Subcutaneous abdominal adipose tissue (tissue), 5 donors: ENCODE data around the gene SIRPB2.

ENCODE experiments used
- H3K27ac ChIP-seq: one replicate; pipeline ENCODE4 v1.7.0; 2013; ENCODE audit warnings: low read depth, mild to moderate bottlenecking, inconsistent platforms, low read length, moderate library complexity
- H3K27me3 ChIP-seq, 5 donors: one replicate each; pipeline ENCODE4 v1.7.0; 2013; ENCODE audit warnings: low read length in 5 of 5, inconsistent platforms in 1 of 5; ENCODE audit not compliant: control insufficient read depth in 5 of 5, insufficient read depth in 4 of 5
- H3K36me3 ChIP-seq, 5 donors: one replicate each; pipeline ENCODE4 v1.7.0; 2013; ENCODE audit warnings: low read length in 5 of 5; ENCODE audit not compliant: control insufficient read depth in 5 of 5, insufficient read depth in 5 of 5
- H3K4me1 ChIP-seq, 5 donors: one replicate each; pipeline ENCODE4 v1.7.0; 2013; ENCODE audit warnings: low read length in 5 of 5, mild to moderate bottlenecking in 3 of 5, moderate library complexity in 1 of 5; ENCODE audit not compliant: control insufficient read depth in 5 of 5, insufficient read depth in 5 of 5
- H3K4me3 ChIP-seq, 5 donors: one replicate each; pipeline ENCODE4 v1.7.0; 2013; ENCODE audit warnings: low read length in 5 of 5, low read depth in 1 of 5
- H3K9ac ChIP-seq, 5 donors: one replicate each; pipeline ENCODE4 v1.7.0; 2013; ENCODE audit warnings: low read length in 5 of 5, mild to moderate bottlenecking in 4 of 5, moderate library complexity in 3 of 5
- H3K9me3 ChIP-seq, 5 donors: one replicate each; pipeline ENCODE4 v1.7.0; 2013; ENCODE audit warnings: low read length in 5 of 5; ENCODE audit not compliant: control insufficient read depth in 5 of 5
- donor health status: healthy.
- donor health status: healthy.
- donor health status: healthy.
- donor health status: healthy.
- donor health status: healthy.

SIRPB2 gene

DNA sequence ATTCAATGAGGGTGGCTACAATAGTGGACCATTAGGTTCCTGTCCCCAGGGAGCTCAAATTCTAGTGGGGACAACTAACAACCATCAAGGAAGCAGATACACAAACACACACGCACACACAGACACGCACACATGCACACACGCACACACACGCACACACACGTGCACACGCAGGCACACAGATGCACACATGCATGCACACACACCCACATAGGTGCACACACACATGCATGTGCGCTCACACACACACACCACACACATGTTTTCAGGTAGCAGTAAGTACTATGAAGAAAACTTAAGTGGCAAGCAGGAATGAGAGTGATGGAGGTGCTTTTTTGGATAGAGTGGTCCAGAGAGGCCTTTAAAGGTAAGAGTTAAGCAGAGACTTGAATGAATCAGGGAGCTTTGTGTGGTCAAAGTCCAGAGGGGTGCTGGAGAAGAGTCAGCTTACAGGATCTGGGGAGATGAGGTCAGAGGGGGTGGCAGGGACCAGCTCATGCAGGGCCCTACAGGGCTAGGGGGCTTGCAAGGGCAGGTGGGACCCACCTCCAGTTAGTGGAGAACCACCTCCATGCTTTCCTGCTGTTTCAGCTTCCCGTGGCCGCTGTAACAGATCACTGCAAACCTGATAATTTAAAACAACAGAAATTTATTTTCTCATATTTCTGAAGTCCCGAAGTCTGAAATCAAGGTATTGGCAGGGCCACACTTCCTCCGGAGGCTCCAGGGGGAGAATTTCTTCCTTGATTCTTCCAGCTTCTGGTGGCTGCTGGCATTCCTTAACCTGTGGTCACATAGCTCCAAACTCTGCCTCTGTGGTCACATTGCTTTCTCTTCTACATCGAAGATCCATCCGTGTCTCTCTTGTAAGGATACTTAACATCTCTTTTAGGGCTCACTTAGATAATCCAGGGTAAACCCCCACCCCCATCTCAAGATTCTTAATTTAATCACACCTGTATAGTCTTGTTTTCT is 17.7 kb downstream of the SIRPB2 start:
- peaks cover 0 to 7% (median 0%) of the 10 kb centered on the region in 5 donors for H3K36me3 ChIP-seq
- no peak overlapping the region for H3K4me3 ChIP-seq
- H3K27ac ChIP-seq, result no peak overlapping the region
- no peaks in the 10 kb centered on the region for H3K9me3 ChIP-seq
- peaks cover 4 to 20% (median 13%) of the 10 kb centered on the region in 5 donors for H3K4me1 ChIP-seq
- H3K27me3 ChIP-seq, result no peaks in the 10 kb centered on the region
- no peak overlapping the region for H3K9ac ChIP-seq

DNA sequence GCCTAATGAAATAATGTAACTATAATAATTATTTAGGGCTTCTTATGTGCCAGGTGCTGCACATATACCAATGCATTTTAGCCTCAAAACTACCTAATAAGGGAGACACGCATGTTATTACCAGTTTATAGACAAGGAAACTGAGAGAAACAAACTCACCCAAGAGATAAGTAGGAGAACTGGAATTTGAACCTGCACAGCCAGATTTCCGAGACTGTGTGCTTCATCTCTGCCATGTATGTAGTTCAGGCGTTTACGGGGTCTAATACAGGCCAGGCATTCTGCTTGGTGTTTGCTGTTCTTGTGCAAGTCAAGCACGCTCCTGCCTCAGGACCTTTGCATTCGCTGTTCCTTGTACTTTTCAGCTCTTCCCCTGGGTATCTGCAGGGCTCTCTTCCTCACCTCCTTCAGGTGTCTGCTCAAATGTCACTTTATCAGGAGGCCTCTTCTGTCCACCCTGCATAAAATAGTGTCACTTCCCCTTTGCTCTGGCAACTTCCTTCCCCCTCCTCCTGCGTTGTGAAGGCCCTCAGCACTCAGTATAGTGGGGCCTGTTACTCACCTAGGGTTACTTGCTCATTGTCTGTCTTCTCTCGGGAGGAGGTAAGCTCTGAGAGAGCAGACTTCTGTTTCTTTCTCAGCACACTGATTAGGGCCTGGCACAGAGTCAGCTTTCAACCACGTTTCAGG is 18.5 kb downstream of the SIRPB2 start:
- H3K36me3 ChIP-seq, result no peaks in the 10 kb centered on the region
- no peak overlapping the region for H3K27ac ChIP-seq
- peaks cover 4 to 23% (median 14%) of the 10 kb centered on the region in 5 donors for H3K4me1 ChIP-seq
- H3K9ac ChIP-seq, result no peak overlapping the region
- H3K27me3 ChIP-seq, result no peaks in the 10 kb centered on the region
- H3K9me3 ChIP-seq, result no peaks in the 10 kb centered on the region
- no peak overlapping the region for H3K4me3 ChIP-seq

DNA sequence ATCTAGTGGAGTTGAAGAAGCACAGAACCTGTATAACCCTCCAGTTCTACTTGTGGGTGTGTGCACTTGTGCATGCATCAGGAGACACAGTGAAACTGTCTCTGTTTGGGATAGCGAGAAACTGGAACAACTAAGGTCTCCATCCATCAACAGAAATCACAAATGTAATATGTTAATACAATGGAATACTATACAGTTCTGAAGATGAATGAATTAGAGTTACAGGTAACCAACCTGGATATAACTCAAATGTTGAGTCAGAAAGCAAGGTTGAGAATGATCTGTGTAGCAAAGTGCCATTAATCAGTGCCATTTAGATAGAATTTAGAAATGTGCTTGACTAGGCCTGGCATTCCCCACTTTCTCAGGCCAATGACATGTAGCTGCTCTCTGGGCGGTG is 20.0 kb downstream of the SIRPB2 start:
- H3K36me3 ChIP-seq, result no peaks in the 10 kb centered on the region
- no peak overlapping the region for H3K27ac ChIP-seq
- peaks cover 4 to 30% (median 19%) of the 10 kb centered on the region in 5 donors for H3K4me1 ChIP-seq
- H3K9ac ChIP-seq, result no peak overlapping the region
- no peaks in the 10 kb centered on the region for H3K9me3 ChIP-seq
- no peaks in the 10 kb centered on the region for H3K27me3 ChIP-seq
- H3K4me3 ChIP-seq, result no peak overlapping the region

DNA sequence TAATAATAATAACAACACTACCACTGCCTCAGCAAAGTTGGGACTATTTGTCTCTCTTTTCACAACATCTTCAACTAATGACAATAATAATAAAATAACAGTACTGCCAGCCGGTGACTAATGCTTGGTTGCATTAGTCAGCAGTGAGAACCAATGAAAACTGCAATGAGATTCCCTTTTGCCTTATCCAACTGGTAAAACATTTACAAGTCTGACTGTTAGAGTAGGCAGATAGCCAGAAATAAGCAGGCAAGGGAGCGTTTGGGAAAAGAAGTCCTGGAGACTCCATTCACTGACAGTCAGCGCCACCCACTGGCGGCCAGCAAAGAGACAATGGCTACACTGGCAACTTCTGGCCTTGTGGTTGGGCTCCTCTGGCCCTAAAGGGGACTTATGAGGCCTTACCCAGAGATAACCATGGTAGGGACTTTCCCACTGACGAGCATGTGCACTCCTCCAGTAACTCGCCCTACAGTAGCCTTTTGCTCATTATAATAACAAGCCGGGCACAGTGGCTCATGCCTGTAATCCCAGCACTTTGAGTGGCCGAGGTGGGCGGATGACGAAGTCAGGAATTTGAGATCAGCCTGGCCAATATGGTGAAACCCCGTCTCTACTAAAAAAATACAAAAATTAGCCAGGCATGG is 21.2 kb downstream of the SIRPB2 start:
- Histone ChIP-seq H3K36me3 (peaks cover 0 to 3% (median 2%) of the 10 kb centered on the region in 5 donors), H3K9ac (peak overlapping the region in 2 of 5 donors; percentile 11 to 90), H3K4me3 (no peak overlapping the region), H3K27me3 (no peaks in the 10 kb centered on the region), H3K4me1 (peaks cover 13 to 42% (median 30%) of the 10 kb centered on the region in 5 donors), H3K27ac (peak overlapping the region; percentile 60), H3K9me3 (no peaks in the 10 kb centered on the region)

DNA sequence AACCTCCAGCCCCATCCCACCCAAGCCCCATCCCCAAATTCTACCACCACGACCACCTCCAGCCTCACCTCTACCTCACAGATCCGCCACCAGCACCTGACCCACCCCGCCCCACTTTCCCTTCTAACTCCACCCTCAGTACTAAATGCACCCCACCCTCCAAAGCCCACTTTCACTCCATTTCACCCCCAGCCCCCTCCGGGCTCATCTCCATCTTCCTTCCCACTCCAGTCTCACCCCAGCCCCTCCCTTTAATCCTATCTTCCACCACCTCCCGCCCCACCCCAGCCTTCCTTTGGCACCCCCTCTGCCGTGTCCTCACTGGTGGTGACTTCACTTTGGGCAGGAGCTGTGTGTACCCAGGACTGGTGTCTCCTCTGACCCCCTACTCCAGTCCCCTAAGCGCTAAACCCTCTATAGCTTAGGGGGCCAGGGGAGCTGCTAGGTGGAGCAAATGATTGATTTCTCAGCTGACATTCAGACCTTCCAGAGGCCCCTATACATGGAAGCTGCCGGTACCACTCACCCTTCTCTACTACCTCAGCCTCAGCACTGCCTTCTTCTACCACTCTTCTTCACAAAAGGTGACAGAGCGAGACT is 21.8 kb downstream of the SIRPB2 start:
- Histone ChIP-seq H3K9ac (peak overlapping the region in 3 of 5 donors; percentile 11 to 32 (median 14)), H3K27me3 (no peaks in the 10 kb centered on the region), H3K4me1 (peaks cover 14 to 48% (median 37%) of the 10 kb centered on the region in 5 donors), H3K9me3 (no peaks in the 10 kb centered on the region), H3K27ac (peak overlapping the region; percentile 60), H3K36me3 (peaks cover 0 to 6% (median 4%) of the 10 kb centered on the region in 5 donors), H3K4me3 (no peak overlapping the region)

DNA sequence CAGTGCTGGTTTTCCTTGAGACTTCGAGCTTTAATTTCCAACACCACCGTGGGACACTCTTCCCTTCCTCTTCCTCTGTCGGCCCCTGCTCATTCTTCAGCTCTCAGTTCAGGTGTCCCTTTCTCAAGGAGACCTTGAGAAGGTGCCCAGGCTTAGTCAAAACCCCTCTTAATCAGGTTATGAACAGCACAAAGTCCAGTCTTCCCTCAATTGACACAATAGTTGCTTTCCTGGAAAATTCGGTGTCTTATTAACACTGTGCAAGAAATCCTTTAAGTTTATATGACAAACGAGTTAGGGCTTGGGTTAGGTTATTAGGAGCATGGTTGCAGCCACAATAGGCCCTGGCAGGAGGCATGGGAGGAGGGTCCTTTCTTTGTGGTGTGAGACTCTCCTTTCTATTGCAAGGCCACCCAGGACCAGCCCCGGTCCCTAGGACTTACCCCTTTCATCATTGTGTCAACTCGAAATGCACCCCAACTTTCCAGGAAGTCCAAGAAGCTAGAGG is 23.0 kb downstream of the SIRPB2 start:
- Histone ChIP-seq H3K9ac (peak overlapping the region in 1 of 5 donors; percentile 59), H3K4me3 (no peak overlapping the region), H3K9me3 (no peaks in the 10 kb centered on the region), H3K36me3 (peaks cover 3 to 18% (median 16%) of the 10 kb centered on the region in 5 donors), H3K4me1 (peaks cover 14 to 54% (median 37%) of the 10 kb centered on the region in 5 donors), H3K27ac (peak overlapping the region; percentile 34), H3K27me3 (no peaks in the 10 kb centered on the region)

DNA sequence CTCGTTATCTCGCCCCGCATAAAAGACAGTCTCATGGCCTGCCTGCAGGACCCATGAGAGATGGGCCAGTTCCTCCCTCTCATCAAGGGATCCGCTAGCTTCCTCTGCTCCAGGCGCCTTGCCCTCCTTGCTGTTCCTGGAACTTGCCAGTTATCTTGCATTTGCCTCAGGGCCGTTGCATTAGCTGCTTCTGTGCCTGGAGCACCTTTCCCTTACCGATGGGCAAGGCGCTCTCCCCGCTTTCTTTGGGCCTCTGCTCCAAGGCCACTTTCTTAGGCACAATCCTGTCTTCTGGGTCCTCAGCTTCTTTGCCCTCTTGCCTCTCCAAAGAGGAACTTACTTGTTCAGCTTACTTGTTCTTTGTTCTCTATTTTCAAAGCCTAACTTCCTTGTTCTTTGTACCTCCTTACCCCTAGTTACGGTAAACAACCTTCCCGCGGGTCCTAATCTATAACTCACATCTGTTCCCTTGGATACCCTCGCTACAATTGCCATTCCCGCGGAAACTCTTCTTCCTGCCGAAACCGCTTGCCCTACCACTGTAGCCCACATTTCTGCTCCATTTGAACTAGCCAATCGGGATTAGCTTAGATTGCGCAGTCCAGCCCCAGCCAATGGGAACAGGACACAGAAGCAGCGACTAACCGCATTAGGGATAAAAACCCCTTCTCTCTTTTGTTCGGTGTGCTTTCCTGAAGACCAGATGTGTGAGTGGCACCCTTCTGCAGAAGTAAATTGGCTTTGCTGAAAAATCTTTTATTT is 23.7 kb downstream of the SIRPB2 start:
- Histone ChIP-seq H3K27me3 (no peaks in the 10 kb centered on the region), H3K9me3 (no peaks in the 10 kb centered on the region), H3K4me1 (peaks cover 14 to 51% (median 37%) of the 10 kb centered on the region in 5 donors), H3K4me3 (peak overlapping the region; percentile 10 to 55 (median 53)), H3K36me3 (peaks cover 4 to 24% (median 19%) of the 10 kb centered on the region in 5 donors), H3K9ac (peak overlapping the region in 1 of 5 donors; percentile 59), H3K27ac (peak overlapping the region; percentile 85)

DNA sequence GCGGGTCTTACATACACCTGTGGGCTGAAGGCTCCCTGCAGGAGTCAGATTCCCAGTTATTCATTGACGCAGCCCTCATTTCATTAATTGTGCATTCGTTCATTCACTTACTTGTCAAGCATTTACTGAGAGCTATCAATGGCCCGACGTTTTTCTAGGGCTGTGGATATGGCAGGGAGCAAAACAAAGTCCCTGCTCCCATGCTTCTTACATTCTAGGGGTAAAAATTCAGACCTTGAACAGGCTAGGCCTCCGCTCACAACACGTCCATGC is 24.2 kb downstream of the SIRPB2 start:
- Histone ChIP-seq H3K4me1 (peaks cover 14 to 52% (median 40%) of the 10 kb centered on the region in 5 donors), H3K27ac (peak overlapping the region; percentile 85)

More for the DNA sequence above, 24.2 kb downstream of the SIRPB2 start:
- Histone ChIP-seq H3K9ac (peak overlapping the region in 1 of 5 donors; percentile 59), H3K9me3 (no peaks in the 10 kb centered on the region), H3K36me3 (peaks cover 4 to 27% (median 21%) of the 10 kb centered on the region in 5 donors), H3K27me3 (no peaks in the 10 kb centered on the region), H3K4me3 (peak overlapping the region; percentile 10 to 55 (median 53))
